OCI-LY1 (cell line): ENCODE results near the gene CLIC4.
A peak's percentile ranks its signal among the peaks of the same experiment; 100 is the strongest.

Experiments
- H2AFZ ChIP-seq: fragments of 200-600 bp; sonication (generic), shearing (Covaris generic); 2 replicates; pipeline ENCODE4 v1.6.0; 2014; ENCODE audit warnings: antibody characterized with exemption, mild to moderate bottlenecking, low read length
- H3F3A ChIP-seq: fragments of 200-600 bp; sonication (generic), shearing (Covaris generic); 2 replicates; pipeline ENCODE4 v1.6.0; 2014; ENCODE audit warnings: mild to moderate bottlenecking, antibody characterized with exemption, low read length, moderate library complexity; ENCODE audit not compliant: insufficient read depth
- H3K27ac ChIP-seq: fragments of 200-600 bp; sonication (generic); 2 replicates; pipeline ENCODE4 v1.5.1; 2014; ENCODE audit warnings: low read length, mixed run types, mild to moderate bottlenecking, low read depth; ENCODE audit not compliant: poor library complexity, severe bottlenecking
- H3K27me3 ChIP-seq: fragments of 200-600 bp; sonication (generic); 2 replicates; pipeline ENCODE4 v1.6.0; 2014; ENCODE audit warnings: antibody characterized with exemption, mild to moderate bottlenecking, low read length, moderate library complexity; ENCODE audit not compliant: insufficient read depth
- H3K36me3 ChIP-seq: fragments of 200-600 bp; sonication (generic); 2 replicates; pipeline ENCODE4 v1.6.1; 2014; ENCODE audit warnings: mild to moderate bottlenecking, antibody characterized with exemption, low read length, moderate library complexity, mixed read lengths; ENCODE audit not compliant: insufficient read depth
- H3K4me1 ChIP-seq: fragments of 200-600 bp; sonication (generic); 2 replicates; pipeline ENCODE4 v1.5.1; 2014; ENCODE audit warnings: mild to moderate bottlenecking, low read length, moderate library complexity; ENCODE audit not compliant: insufficient read depth, severe bottlenecking
- H3K4me2 ChIP-seq: fragments of 200-600 bp; sonication (generic), shearing (Covaris generic); 2 replicates; pipeline ENCODE4 v1.6.1; 2014; ENCODE audit warnings: low read length
- H3K4me3 ChIP-seq: fragments of 200-600 bp; sonication (generic); 2 replicates; pipeline ENCODE4 v1.5.1; 2014; ENCODE audit warnings: low read length, low read depth, mild to moderate bottlenecking, mixed read lengths; ENCODE audit not compliant: poor library complexity, severe bottlenecking
- H3K79me2 ChIP-seq: fragments of 200-600 bp; shearing (Covaris generic); 2 replicates; pipeline ENCODE4 v1.6.1; 2016; ENCODE audit warnings: mixed run types, low read length, mixed read lengths; ENCODE audit not compliant: insufficient read depth
- H3K9ac ChIP-seq: fragments of 200-600 bp; sonication (generic), shearing (Covaris generic); 2 replicates; pipeline ENCODE4 v1.6.1; 2014; ENCODE audit warnings: mild to moderate bottlenecking, low read length, mixed read lengths
- H3K9me2 ChIP-seq: fragments of 200-600 bp; sonication (generic), shearing (Covaris generic); 2 replicates; pipeline ENCODE4 v1.6.1; 2014; ENCODE audit warnings: low read depth, mild to moderate bottlenecking, low read length, mixed read lengths
- H3K9me3 ChIP-seq: fragments of 200-600 bp; shearing (Covaris generic); 2 replicates; pipeline ENCODE4 v1.6.1; 2014; ENCODE audit warnings: low read length, mixed read lengths
- H4K20me1 ChIP-seq: fragments of 200-600 bp; sonication (generic), shearing (Covaris generic); 2 replicates; pipeline ENCODE4 v1.6.0; 2016; ENCODE audit warnings: mild to moderate bottlenecking, low read length; ENCODE audit not compliant: insufficient read depth
- EZH2 ChIP-seq: fragments of 200-600 bp; sonication (generic), shearing (Covaris generic); IDR thresholded peaks from 2 replicates; pipeline ENCODE4 v1.8.0; 2017; ENCODE audit warnings: borderline replicate concordance, mixed run types, mild to moderate bottlenecking, antibody characterized with exemption, low read length, moderate library complexity, mixed read lengths
- TF ChIP-seq, protein P1 (sequence below): fragments of 200-600 bp; sonication (generic), shearing (Covaris generic); IDR thresholded peaks from 2 replicates; pipeline ENCODE4 v1.5.1; 2017; ENCODE audit warnings: mild to moderate bottlenecking, antibody characterized with exemption, low read length, moderate library complexity, mixed read lengths

CLIC4 gene

DNA sequence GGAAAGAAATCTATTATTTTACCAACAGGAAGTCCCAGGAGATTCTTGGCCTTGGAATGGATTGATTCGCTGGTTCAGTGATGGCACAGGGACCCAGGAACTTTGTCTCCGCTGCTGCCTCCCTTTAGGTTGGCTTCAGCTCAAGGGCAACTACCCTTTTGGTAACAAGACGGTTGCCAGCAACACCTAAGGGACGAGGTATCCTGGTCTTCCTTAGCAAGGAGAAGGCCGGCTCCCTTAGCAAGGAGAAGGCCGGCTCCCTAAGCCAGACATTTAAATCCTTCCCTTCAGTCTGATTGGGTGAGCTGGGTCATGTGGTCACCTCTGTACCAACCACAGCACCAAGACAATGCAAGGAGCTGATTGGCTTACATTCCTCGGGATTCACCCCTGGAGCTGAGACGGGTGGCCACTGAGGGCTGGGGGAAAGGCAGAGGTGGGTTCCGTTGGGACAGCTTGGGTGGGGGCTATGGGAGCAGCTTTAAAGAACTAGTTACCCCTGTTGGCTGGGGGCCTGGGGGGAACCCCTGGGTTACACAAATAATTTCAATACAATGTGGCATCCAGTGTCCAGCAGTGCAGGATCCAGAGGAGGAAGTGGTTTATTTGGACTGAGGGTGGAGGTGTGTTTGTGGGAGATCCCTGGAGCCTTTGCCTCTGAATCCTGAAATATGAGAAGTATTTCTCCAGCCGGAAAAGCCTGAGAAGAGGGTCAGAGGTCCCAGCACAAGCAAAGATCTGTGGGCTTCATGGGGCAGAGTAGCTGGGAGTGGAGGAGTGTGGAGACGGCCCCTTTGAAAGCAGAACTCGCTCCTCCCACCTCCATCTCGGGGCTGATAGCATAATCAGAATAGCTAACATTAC lies 20.7 kb upstream of the CLIC4 start:
- Histone ChIP-seq H2AFZ (no peak overlapping the region), H3K4me3 (no peak overlapping the region), H3K9me3 (no peaks in the 10 kb centered on the region), H3K27ac (no peak overlapping the region), H3K79me2 (no peaks in the 10 kb centered on the region), H3F3A (no peaks in the 10 kb centered on the region), H3K4me1 (peaks cover 15% of the 10 kb centered on the region), H3K4me2 (no peak overlapping the region), H4K20me1 (no peaks in the 10 kb centered on the region), H3K36me3 (no peaks in the 10 kb centered on the region), H3K9me2 (no peaks in the 10 kb centered on the region), H3K9ac (no peak overlapping the region), H3K27me3 (no peaks in the 10 kb centered on the region)
- TF ChIP-seq EZH2, result no peak
- TF ChIP-seq, protein P1, sequence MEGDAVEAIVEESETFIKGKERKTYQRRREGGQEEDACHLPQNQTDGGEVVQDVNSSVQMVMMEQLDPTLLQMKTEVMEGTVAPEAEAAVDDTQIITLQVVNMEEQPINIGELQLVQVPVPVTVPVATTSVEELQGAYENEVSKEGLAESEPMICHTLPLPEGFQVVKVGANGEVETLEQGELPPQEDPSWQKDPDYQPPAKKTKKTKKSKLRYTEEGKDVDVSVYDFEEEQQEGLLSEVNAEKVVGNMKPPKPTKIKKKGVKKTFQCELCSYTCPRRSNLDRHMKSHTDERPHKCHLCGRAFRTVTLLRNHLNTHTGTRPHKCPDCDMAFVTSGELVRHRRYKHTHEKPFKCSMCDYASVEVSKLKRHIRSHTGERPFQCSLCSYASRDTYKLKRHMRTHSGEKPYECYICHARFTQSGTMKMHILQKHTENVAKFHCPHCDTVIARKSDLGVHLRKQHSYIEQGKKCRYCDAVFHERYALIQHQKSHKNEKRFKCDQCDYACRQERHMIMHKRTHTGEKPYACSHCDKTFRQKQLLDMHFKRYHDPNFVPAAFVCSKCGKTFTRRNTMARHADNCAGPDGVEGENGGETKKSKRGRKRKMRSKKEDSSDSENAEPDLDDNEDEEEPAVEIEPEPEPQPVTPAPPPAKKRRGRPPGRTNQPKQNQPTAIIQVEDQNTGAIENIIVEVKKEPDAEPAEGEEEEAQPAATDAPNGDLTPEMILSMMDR, result no peak

DNA sequence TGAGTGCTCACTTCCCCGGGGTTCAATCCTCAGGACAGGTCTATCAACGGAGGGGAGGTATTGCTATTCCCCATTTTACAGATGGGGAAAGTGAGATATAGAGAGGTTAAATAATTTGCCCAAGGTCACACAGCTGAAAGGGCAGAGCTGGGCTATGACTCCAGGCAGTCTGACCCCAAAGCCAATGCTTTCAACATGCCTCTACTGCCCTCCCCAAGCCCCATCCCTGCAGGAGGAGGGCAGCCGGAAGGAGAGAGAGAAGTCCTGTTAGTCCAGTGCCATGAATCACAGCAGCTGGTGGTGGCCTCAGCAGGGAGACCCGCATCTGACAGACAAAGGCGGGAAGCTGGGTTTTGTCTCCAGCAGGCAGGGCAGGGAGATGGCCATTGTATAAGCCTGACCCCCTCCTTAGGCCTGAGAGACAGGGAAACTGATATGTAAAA lies 20.0 kb upstream of the CLIC4 start:
- H2AFZ ChIP-seq, result 0 out of 2 replicates have a peak overlapping the region, but pooled peaks have one; percentile 56
- no peaks in the 10 kb centered on the region for H3F3A ChIP-seq
- no peak overlapping the region for H3K27ac ChIP-seq
- no peak overlapping the region for H3K4me2 ChIP-seq
- peaks cover 15% of the 10 kb centered on the region for H3K4me1 ChIP-seq
- no peaks in the 10 kb centered on the region for H4K20me1 ChIP-seq
- TF ChIP-seq, protein P1, result no peak
- no peaks in the 10 kb centered on the region for H3K9me3 ChIP-seq
- no peaks in the 10 kb centered on the region for H3K9me2 ChIP-seq
- H3K9ac ChIP-seq, result no peak overlapping the region
- no peaks in the 10 kb centered on the region for H3K36me3 ChIP-seq
- no peak overlapping the region for H3K4me3 ChIP-seq
- no peaks in the 10 kb centered on the region for H3K79me2 ChIP-seq
- H3K27me3 ChIP-seq, result no peaks in the 10 kb centered on the region

DNA sequence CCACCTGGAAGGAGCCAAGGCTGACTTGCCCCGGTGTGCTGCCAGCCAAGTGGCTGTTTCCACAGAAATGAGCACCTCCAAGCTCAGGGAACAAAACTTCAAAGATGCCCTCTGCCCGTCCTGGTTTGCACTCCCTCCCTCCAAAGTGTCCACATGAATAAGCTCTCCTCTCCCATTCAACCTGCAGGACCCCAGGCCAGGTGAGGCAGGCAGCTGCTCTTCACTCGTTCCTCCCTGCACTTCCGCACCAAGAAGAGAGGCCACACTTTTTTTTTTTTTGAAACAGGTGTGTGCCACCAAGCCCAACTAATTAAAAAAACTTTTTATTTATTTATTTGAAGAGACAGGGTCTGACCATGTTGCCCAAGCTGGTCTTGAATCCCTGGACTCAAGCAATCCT lies 18.5 kb upstream of the CLIC4 start:
- TF ChIP-seq, protein P1, result no peak
- no peak for TF ChIP-seq EZH2
- no peak overlapping the region for H3K4me3 ChIP-seq
- no peaks in the 10 kb centered on the region for H3K9me3 ChIP-seq
- H3K27me3 ChIP-seq, result no peaks in the 10 kb centered on the region
- no peak overlapping the region for H3K9ac ChIP-seq
- H3K79me2 ChIP-seq, result no peaks in the 10 kb centered on the region
- no peak overlapping the region for H3K27ac ChIP-seq
- no peaks in the 10 kb centered on the region for H3K36me3 ChIP-seq
- H4K20me1 ChIP-seq, result no peaks in the 10 kb centered on the region
- H3K4me2 ChIP-seq, result peak overlapping the region; percentile 45; the same call in 1 of the 2 replicates
- no peaks in the 10 kb centered on the region for H3K9me2 ChIP-seq
- 0 out of 2 replicates have a peak, but pooled peaks cover 4% of the 10 kb centered on the region for H3F3A ChIP-seq
- no peak overlapping the region for H2AFZ ChIP-seq
- H3K4me1 ChIP-seq, result peaks cover 23% of the 10 kb centered on the region
